ENCODE measurements around the gene ETF1.

- TF ChIP-seq, protein P1, sequence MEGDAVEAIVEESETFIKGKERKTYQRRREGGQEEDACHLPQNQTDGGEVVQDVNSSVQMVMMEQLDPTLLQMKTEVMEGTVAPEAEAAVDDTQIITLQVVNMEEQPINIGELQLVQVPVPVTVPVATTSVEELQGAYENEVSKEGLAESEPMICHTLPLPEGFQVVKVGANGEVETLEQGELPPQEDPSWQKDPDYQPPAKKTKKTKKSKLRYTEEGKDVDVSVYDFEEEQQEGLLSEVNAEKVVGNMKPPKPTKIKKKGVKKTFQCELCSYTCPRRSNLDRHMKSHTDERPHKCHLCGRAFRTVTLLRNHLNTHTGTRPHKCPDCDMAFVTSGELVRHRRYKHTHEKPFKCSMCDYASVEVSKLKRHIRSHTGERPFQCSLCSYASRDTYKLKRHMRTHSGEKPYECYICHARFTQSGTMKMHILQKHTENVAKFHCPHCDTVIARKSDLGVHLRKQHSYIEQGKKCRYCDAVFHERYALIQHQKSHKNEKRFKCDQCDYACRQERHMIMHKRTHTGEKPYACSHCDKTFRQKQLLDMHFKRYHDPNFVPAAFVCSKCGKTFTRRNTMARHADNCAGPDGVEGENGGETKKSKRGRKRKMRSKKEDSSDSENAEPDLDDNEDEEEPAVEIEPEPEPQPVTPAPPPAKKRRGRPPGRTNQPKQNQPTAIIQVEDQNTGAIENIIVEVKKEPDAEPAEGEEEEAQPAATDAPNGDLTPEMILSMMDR (IDR thresholded peaks at IDR 0.05; ENCODE audit: insufficient read depth, low read depth, low read length): no peak
- no peak for TF ChIP-seq EZH2 (IDR thresholded peaks at IDR 0.05; ENCODE audit: insufficient read depth, low read length)
These were observed 36.5 kb upstream of the ETF1 start for GRCh38 chr5:138579517-138579863.

Data from astrocyte (in vitro differentiated cells and primary cell).